ENCODE data around the gene TH. TPM values are rescaled to one million over a fixed set of nuclear protein-coding genes. Genes with fewer than 3 reads are reported as not detected.
A peak's percentile ranks its signal among the peaks of the same experiment; 100 is the strongest.

The TH gene
- polyA plus RNA-seq, 3 donors, result not detected

DNA sequence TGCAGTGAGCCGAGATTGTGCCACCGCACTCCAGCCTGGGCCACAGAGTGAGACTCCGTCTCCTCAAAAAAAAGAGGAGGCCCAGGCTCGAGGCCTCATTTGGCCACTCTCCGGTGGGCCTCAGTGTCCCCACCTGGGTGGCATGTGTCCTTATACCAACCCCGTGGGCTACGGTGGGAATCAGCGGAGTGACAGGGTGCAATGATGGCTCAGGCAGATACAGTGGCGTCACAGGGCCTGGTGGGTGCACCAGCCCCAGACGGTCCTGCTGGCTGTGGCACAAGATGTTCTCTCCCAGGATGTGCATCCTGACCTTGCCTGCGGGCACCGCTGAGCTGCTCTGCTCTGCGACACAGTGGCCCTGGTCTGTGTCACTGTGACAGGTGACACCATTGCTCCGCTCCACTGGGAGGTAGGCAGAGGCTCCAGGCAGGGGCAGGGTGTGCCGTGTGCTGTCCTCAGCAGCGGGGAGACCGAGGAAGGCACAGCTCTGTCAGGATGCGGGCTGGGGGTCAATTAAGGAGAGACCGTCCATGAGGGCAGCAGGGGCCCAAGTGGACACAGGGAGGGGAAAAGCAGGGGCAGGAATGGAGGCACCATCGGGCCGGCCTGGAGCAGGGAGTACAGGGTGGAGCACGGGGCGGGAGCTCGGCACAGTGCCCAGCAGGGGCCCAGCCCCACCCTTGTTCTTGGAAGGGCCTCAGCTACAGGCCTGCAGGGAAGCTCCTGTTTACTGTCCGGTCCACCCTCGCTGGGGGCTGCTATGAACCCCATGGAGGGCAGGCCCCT is 21.7 kb upstream of the TH start:
- H3K27me3 Mint-ChIP-seq (ENCODE audit: low read depth in 3 of 3), result peaks cover 17 to 20% (median 18%) of the 10 kb centered on the region in 3 donors
- intact Hi-C loops (cut with micrococcal nuclease), result loop anchor here (10.0 kb wide), 1 partner anchor 332 kb away; no protein-coding TSS in a partner anchor
- 93% methylated on average over 23 of the region's 26 CpGs for WGBS (ENCODE audit: insufficient coverage)
- H3K4me1 ChIP-seq (ENCODE audit: control insufficient read depth in 1 of 2, insufficient read depth in 2 of 2, low read length in 2 of 2), result peaks cover 22 to 34% of the 10 kb centered on the region in 2 donors
- H3K27ac Mint-ChIP-seq, result peak overlapping the region in 1 of 7 donors; percentile 40
- H3K4me2 ChIP-seq (replicated peaks; ENCODE audit: extremely low read depth, low read length, poor library complexity, severe bottlenecking), result no peak overlapping the region
- H2AFZ ChIP-seq (ENCODE audit: insufficient read depth, low read depth, low read length, poor library complexity, severe bottlenecking), result no peak overlapping the region
- H3K27ac ChIP-seq (ENCODE audit: low read depth in 1 of 2, low read length in 2 of 2), result no peak overlapping the region
- no peaks in the 10 kb centered on the region for H3K36me3 ChIP-seq (replicated peaks in 1 of 2; ENCODE audit: control insufficient read depth in 1 of 2, insufficient read depth in 2 of 2, low read length in 2 of 2)
- peaks cover 0 to 3% (median 0%) of the 10 kb centered on the region in 7 donors for H3K9me3 Mint-ChIP-seq
- no peak overlapping the region for H3K4me3 Mint-ChIP-seq
- no peaks in the 10 kb centered on the region for H3K36me3 Mint-ChIP-seq
- no peak overlapping the region for H3K4me3 ChIP-seq (replicated peaks in 1 of 3; ENCODE audit: low read depth in 2 of 3, low read length in 3 of 3)
- H4K20me1 ChIP-seq (ENCODE audit: insufficient read depth, low read length), result no peaks in the 10 kb centered on the region
- H3K4me1 Mint-ChIP-seq, result peaks cover 21% of the 10 kb centered on the region
- no peaks in the 10 kb centered on the region for H3K79me2 ChIP-seq (ENCODE audit: insufficient read depth, low read length)
- no peak overlapping the region for H3K9ac ChIP-seq (ENCODE audit: insufficient read depth, low read length, poor library complexity, severe bottlenecking)
- peaks cover 0 to 5% of the 10 kb centered on the region in 2 donors for H3K27me3 ChIP-seq (ENCODE audit: control insufficient read depth in 2 of 2, insufficient read depth in 2 of 2, low read length in 2 of 2)
- DNase-seq, result no peak
- H3K9me3 ChIP-seq (replicated peaks in 1 of 2; ENCODE audit: control insufficient read depth in 1 of 2, insufficient read depth in 1 of 2, low read length in 2 of 2), result no peaks in the 10 kb centered on the region
- TF ChIP-seq, protein P1, sequence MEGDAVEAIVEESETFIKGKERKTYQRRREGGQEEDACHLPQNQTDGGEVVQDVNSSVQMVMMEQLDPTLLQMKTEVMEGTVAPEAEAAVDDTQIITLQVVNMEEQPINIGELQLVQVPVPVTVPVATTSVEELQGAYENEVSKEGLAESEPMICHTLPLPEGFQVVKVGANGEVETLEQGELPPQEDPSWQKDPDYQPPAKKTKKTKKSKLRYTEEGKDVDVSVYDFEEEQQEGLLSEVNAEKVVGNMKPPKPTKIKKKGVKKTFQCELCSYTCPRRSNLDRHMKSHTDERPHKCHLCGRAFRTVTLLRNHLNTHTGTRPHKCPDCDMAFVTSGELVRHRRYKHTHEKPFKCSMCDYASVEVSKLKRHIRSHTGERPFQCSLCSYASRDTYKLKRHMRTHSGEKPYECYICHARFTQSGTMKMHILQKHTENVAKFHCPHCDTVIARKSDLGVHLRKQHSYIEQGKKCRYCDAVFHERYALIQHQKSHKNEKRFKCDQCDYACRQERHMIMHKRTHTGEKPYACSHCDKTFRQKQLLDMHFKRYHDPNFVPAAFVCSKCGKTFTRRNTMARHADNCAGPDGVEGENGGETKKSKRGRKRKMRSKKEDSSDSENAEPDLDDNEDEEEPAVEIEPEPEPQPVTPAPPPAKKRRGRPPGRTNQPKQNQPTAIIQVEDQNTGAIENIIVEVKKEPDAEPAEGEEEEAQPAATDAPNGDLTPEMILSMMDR (IDR thresholded peaks at IDR 0.05), result no peak

DNA sequence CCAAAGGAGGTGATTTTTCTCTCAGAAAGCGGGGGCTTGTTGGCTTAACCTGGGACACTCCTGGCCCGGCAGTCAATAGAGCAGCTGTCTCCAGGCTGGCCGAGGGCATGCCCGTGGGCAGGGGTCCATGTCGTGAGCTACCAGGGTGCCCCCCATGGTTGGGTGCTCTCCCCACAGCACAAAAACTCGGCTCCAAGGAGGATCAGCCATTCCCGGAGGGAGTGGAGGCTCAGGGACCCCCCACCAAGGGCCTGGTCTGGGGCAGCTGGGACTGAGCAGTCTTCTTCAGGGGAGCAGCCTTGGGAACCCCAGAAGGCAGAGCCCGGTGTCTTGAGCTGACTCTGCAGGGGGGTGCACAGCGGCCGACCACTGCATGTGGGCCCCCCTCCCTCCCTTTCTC is 20.8 kb upstream of the TH start:
- intact Hi-C loops (cut with micrococcal nuclease), result loop anchor here (10.0 kb wide), 1 partner anchor 332 kb away; no protein-coding TSS in a partner anchor
- H3K27me3 ChIP-seq (ENCODE audit: control insufficient read depth in 2 of 2, insufficient read depth in 2 of 2, low read length in 2 of 2), result peaks cover 0 to 5% of the 10 kb centered on the region in 2 donors

More for the DNA sequence above, 20.8 kb upstream of the TH start:
- TF ChIP-seq, protein P1 (IDR thresholded peaks at IDR 0.05), result no peak
- Histone ChIP-seq H3K9me3 (replicated peaks in 1 of 2; ENCODE audit: control insufficient read depth in 1 of 2, insufficient read depth in 1 of 2, low read length in 2 of 2) (no peaks in the 10 kb centered on the region), H3K4me1 (ENCODE audit: control insufficient read depth in 1 of 2, insufficient read depth in 2 of 2, low read length in 2 of 2) (peaks cover 22 to 34% of the 10 kb centered on the region in 2 donors), H2AFZ (ENCODE audit: insufficient read depth, low read depth, low read length, poor library complexity, severe bottlenecking) (no peak overlapping the region), H3K4me2 (replicated peaks; ENCODE audit: extremely low read depth, low read length, poor library complexity, severe bottlenecking) (no peak overlapping the region), H3K4me3 (replicated peaks in 1 of 3; ENCODE audit: low read depth in 2 of 3, low read length in 3 of 3) (no peak overlapping the region), H3K79me2 (ENCODE audit: insufficient read depth, low read length) (no peaks in the 10 kb centered on the region), H3K36me3 (replicated peaks in 1 of 2; ENCODE audit: control insufficient read depth in 1 of 2, insufficient read depth in 2 of 2, low read length in 2 of 2) (no peaks in the 10 kb centered on the region), H3K9ac (ENCODE audit: insufficient read depth, low read length, poor library complexity, severe bottlenecking) (no peak overlapping the region), H3K27ac (ENCODE audit: low read depth in 1 of 2, low read length in 2 of 2) (peak overlapping the region in 1 of 2 donors; percentile 75), H4K20me1 (ENCODE audit: insufficient read depth, low read length) (no peaks in the 10 kb centered on the region)
- Mint-ChIP-seq H3K27me3 (ENCODE audit: low read depth in 3 of 3) (peaks cover 14 to 20% (median 18%) of the 10 kb centered on the region in 3 donors), H3K9me3 (no peaks in the 10 kb centered on the region), H3K4me3 (no peak overlapping the region), H3K36me3 (no peaks in the 10 kb centered on the region), H3K4me1 (peaks cover 21% of the 10 kb centered on the region), H3K27ac (no peak overlapping the region)
- WGBS (ENCODE audit: insufficient coverage), result 99% methylated on average over 7 of the region's 10 CpGs
- no peak for DNase-seq
